C1 segment of cervical spinal cord (tissue), 14 donors: ENCODE data around the gene EHMT2.

ENCODE experiments used
- DNase-seq, 14 donors: peaks; one replicate each; lab custom pipeline; 2025; lab: John Stamatoyannopoulos, UW

EHMT2 gene

GRCh38 chr6:31889331-31889972 lies 8.0 kb downstream of the EHMT2 start:
- no peak for DNase-seq

GRCh38 chr6:31888276-31889258 lies 8.9 kb downstream of the EHMT2 start:
- no peak for DNase-seq

- DNase-seq, result no peak
Observed at GRCh38 chr6:31887173-31888007, 10.1 kb downstream of the EHMT2 start.

- no peak for DNase-seq
Observed at GRCh38 chr6:31886541-31886991, 10.9 kb downstream of the EHMT2 start.

GRCh38 chr6:31884528-31885035 lies 12.9 kb downstream of the EHMT2 start:
- DNase-seq, result no peak

GRCh38 chr6:31883676-31884075 lies 13.8 kb downstream of the EHMT2 start:
- no peak for DNase-seq

GRCh38 chr6:31882344-31882743 lies 15.2 kb downstream of the EHMT2 start:
- DNase-seq, result no peak

- DNase-seq, result no peak
Observed at GRCh38 chr6:31881136-31881859, 16.2 kb downstream of the EHMT2 start.

- DNase-seq, result no peak
Observed at GRCh38 chr6:31880616-31881015, 16.9 kb downstream of the EHMT2 start.

- no peak for DNase-seq
Observed at GRCh38 chr6:31879901-31880300, 17.6 kb downstream of the EHMT2 start.

- DNase-seq, result no peak
Observed at GRCh38 chr6:31879143-31879542, 18.4 kb downstream of the EHMT2 start.

GRCh38 chr6:31878726-31879125 lies 18.8 kb downstream of the EHMT2 start, which contains the start of gene SLC44A4:
Gene SLC44A4, minus strand, starts transcription at chr6:31878997. Its CDS starts 17 bp downstream, at chr6:31878980.
- no peak for DNase-seq

- no peak for DNase-seq
Observed at GRCh38 chr6:31878222-31878621, 19.3 kb downstream of the EHMT2 start.

- DNase-seq, result no peak
Observed at GRCh38 chr6:31877651-31878161, 19.8 kb downstream of the EHMT2 start.

- DNase-seq, result no peak
Observed at GRCh38 chr6:31877125-31877650, 20.3 kb downstream of the EHMT2 start.

GRCh38 chr6:31876357-31876756 lies 21.1 kb downstream of the EHMT2 start:
- no peak for DNase-seq

GRCh38 chr6:31875877-31876276 lies 21.6 kb downstream of the EHMT2 start:
- no peak for DNase-seq

- DNase-seq, result no peak
Observed at GRCh38 chr6:31874836-31875572, 22.5 kb downstream of the EHMT2 start.

- no peak for DNase-seq
Observed at GRCh38 chr6:31874084-31874670, 23.3 kb downstream of the EHMT2 start.
